ENCODE results near the gene APOD. TPM values are rescaled to one million over a fixed set of nuclear protein-coding genes. Genes with fewer than 3 reads are reported as not detected.

Gene APOD
- total and polyA plus RNA-seq, 8 donors = 33.0 to 941 (median 188) TPM

GRCh38 chr3:195570912-195571311, 12.8 kb downstream of the APOD start:
- Histone ChIP-seq H3K27me3 (peaks cover 0 to 17% (median 0%) of the 10 kb centered on the region in 3 donors), H3K27ac (no peak overlapping the region), H3K4me1 (no peaks in the 10 kb centered on the region), H3K4me3 (no peak overlapping the region), H3K9me3 (no peaks in the 10 kb centered on the region), H3K36me3 (peaks cover 0 to 4% (median 2%) of the 10 kb centered on the region in 4 donors)
- no peak for TF ChIP-seq CTCF (IDR thresholded peaks at IDR 0.05)
- TF ChIP-seq POLR2A (IDR thresholded peaks at IDR 0.05) = no peak
- no peak for TF ChIP-seq POLR2AphosphoS5 (IDR thresholded peaks at IDR 0.05)
- no peak for TF ChIP-seq EP300 (IDR thresholded peaks at IDR 0.05)
- no peak for DNase-seq
- 90 to 91% (median 91%) methylated on average over 9 of the region's 9 CpGs for WGBS, 5 donors
- intact Hi-C loops (cut with DNase I; ENCODE audit: low total_unique reads) = no loop called here

GRCh38 chr3:195570344-195570743, 13.4 kb downstream of the APOD start:
- no peaks in the 10 kb centered on the region for H3K4me1 ChIP-seq
- peaks cover 0 to 4% (median 2%) of the 10 kb centered on the region in 4 donors for H3K36me3 ChIP-seq
- no peak for TF ChIP-seq POLR2AphosphoS5 (IDR thresholded peaks at IDR 0.05)
- TF ChIP-seq POLR2A (IDR thresholded peaks at IDR 0.05) = no peak
- TF ChIP-seq EP300 (IDR thresholded peaks at IDR 0.05) = no peak
- no peak for TF ChIP-seq CTCF (IDR thresholded peaks at IDR 0.05)
- DNase-seq = no peak
- H3K9me3 ChIP-seq = no peaks in the 10 kb centered on the region
- H3K27ac ChIP-seq = no peak overlapping the region
- 71 to 89% (median 82%) methylated on average over 6 of the region's 6 CpGs for WGBS, 5 donors
- peaks cover 0 to 23% (median 3%) of the 10 kb centered on the region in 3 donors for H3K27me3 ChIP-seq
- H3K4me3 ChIP-seq = no peak overlapping the region
- intact Hi-C loops (cut with DNase I; ENCODE audit: low total_unique reads) = no loop called here

- H3K9me3 ChIP-seq = no peaks in the 10 kb centered on the region
- H3K27me3 ChIP-seq = peaks cover 0 to 24% (median 3%) of the 10 kb centered on the region in 3 donors
- 69 to 81% (median 77%) methylated on average over 5 of the region's 5 CpGs for WGBS, 5 donors
- DNase-seq = no peak
- no peaks in the 10 kb centered on the region for H3K4me1 ChIP-seq
- H3K4me3 ChIP-seq = no peak overlapping the region
- H3K27ac ChIP-seq = no peak overlapping the region
- intact Hi-C loops (cut with DNase I; ENCODE audit: low total_unique reads) = no loop called here
- peaks cover 0 to 4% (median 2%) of the 10 kb centered on the region in 4 donors for H3K36me3 ChIP-seq
- TF ChIP-seq POLR2AphosphoS5 (IDR thresholded peaks at IDR 0.05) = no peak
- TF ChIP-seq POLR2A (IDR thresholded peaks at IDR 0.05) = no peak
- no peak for TF ChIP-seq EP300 (IDR thresholded peaks at IDR 0.05)
- TF ChIP-seq CTCF (IDR thresholded peaks at IDR 0.05) = no peak
Measured at GRCh38 chr3:195568630-195569029, 15.1 kb downstream of the APOD start.

GRCh38 chr3:195566797-195567196, 16.9 kb downstream of the APOD start:
- TF ChIP-seq POLR2AphosphoS5 (IDR thresholded peaks at IDR 0.05) (no peak), POLR2A (IDR thresholded peaks at IDR 0.05) (no peak), CTCF (IDR thresholded peaks at IDR 0.05) (no peak), EP300 (IDR thresholded peaks at IDR 0.05) (no peak)
- intact Hi-C loops (cut with DNase I; ENCODE audit: low total_unique reads) = no loop called here
- 48 to 67% (median 59%) methylated on average over 6 of the region's 6 CpGs for WGBS, 5 donors
- no peak for DNase-seq
- Histone ChIP-seq H3K36me3 (peaks cover 0 to 4% (median 0%) of the 10 kb centered on the region in 4 donors), H3K4me1 (no peaks in the 10 kb centered on the region), H3K27me3 (peaks cover 0 to 24% (median 3%) of the 10 kb centered on the region in 3 donors), H3K9me3 (no peaks in the 10 kb centered on the region), H3K27ac (no peak overlapping the region), H3K4me3 (no peak overlapping the region)
